Osteocyte (in vitro differentiated cells): ENCODE results near the gene RRAGA. TPM values are rescaled to one million over a fixed set of nuclear protein-coding genes. Genes with fewer than 3 reads are reported as not detected.

Experiments
- DNase-seq: peaks from one replicate; pipeline ENCODE4 v3.0.0; 2021; ENCODE audit warnings: mixed read lengths; ENCODE audit not compliant: unreplicated experiment; ENCODE audit errors: extremely low spot score
- H3K27ac Mint-ChIP-seq: one replicate; pipeline ENCODE4 v1.8.0; 2021; ENCODE audit warnings: mild to moderate bottlenecking, mixed read lengths; ENCODE audit not compliant: unreplicated experiment
- H3K27me3 Mint-ChIP-seq: one replicate; pipeline ENCODE4 v1.8.0; 2021; ENCODE audit warnings: mixed read lengths; ENCODE audit not compliant: unreplicated experiment
- H3K36me3 Mint-ChIP-seq: one replicate; pipeline ENCODE4 v1.8.0; 2021; ENCODE audit warnings: mixed read lengths; ENCODE audit not compliant: unreplicated experiment
- H3K4me1 Mint-ChIP-seq: one replicate; pipeline ENCODE4 v1.8.0; 2021; ENCODE audit warnings: mixed read lengths; ENCODE audit not compliant: unreplicated experiment
- H3K4me3 Mint-ChIP-seq: one replicate; pipeline ENCODE4 v1.8.0; 2021; ENCODE audit warnings: mild to moderate bottlenecking, moderate library complexity, mixed read lengths; ENCODE audit not compliant: unreplicated experiment
- H3K9me3 Mint-ChIP-seq: one replicate; pipeline ENCODE4 v1.8.0; 2021; ENCODE audit warnings: mixed read lengths; ENCODE audit not compliant: unreplicated experiment
- total RNA-seq: library from RNA; stranded (reverse); gene quantifications from 2 replicates; pipeline ENCODE4 v1.2.1, GENCODE V29; 2021
- TF ChIP-seq, protein P1 (sequence below): fragments of 200-600 bp; sonication (generic); IDR thresholded peaks from 2 replicates; pipeline ENCODE4 v1.5.0; 2021; ENCODE audit warnings: antibody characterized with exemption, mild to moderate bottlenecking, moderate library complexity

The RRAGA gene
- total RNA-seq, 1 donor from 2014 or later, result 110 TPM

DNA sequence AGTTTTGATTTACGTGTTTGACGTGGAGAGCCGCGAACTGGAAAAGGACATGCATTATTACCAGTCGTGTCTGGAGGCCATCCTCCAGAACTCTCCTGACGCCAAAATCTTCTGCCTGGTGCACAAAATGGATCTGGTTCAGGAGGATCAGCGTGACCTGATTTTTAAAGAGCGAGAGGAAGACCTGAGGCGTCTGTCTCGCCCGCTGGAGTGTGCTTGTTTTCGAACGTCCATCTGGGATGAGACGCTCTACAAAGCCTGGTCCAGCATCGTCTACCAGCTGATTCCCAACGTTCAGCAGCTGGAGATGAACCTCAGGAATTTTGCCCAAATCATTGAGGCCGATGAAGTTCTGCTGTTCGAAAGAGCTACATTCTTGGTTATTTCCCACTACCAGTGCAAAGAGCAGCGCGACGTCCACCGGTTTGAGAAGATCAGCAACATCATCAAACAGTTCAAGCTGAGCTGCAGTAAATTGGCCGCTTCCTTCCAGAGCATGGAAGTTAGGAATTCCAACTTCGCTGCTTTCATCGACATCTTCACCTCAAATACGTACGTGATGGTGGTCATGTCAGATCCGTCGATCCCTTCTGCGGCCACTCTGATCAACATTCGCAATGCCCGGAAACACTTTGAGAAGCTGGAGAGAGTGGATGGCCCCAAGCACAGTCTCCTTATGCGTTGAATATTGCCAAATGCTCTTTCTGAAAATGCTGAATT, 850 bp downstream of the RRAGA start:
- no peaks in the 10 kb centered on the region for H3K27me3 Mint-ChIP-seq
- peak overlapping the region; percentile 99 for H3K27ac Mint-ChIP-seq
- peak overlapping the region; percentile 96 for H3K4me3 Mint-ChIP-seq

DNA sequence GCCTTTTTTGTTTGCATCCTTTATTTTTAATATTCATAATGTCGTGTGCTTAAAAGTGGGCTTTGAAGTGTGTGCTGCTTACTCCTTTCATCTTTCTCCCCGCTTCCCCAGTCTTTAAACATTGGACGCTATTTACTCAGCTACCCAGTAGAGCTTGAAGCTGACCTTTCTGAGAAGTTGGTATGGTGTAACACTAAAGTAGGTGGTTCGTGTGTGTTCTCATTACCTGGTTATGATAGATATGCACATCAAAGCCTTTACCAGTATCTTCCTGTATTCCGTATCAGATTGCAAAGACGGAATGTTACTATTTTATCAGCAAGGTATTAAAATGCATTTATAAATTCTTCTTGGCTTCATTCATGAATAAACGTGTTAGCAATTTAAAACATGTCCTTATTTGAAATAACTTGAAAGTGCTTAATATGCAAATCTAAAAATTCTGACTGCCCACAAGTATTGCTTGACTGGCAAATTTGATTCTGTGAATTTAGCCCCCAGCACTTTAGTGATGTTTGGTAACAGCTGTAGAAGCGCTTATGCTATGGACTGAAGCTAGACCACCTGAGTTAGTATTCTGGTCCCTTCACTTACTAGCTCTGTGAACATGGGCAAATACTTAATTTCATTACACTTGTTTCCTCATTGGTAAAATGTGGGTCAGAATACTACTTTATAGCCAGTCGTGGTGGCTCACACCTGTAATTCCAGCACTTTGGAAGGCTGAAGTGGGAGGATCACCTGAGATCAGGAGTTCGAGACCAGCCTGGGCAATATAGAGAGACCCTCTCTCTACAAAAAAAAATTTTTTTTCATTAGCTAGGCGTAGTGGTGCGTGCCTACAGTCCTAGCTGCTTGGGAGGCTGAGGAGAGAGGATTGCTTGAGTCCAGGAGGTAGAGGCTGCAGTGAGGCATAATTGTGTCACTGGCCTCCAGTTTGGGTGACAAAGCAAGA, 1.7 kb downstream of the RRAGA start:
- Mint-ChIP-seq H3K4me1 (peaks cover 35% of the 10 kb centered on the region), H3K27ac (peak overlapping the region; percentile 99), H3K9me3 (no peaks in the 10 kb centered on the region)

More for the DNA sequence above, 850 bp downstream of the RRAGA start:
- Mint-ChIP-seq H3K4me1 (peaks cover 35% of the 10 kb centered on the region), H3K36me3 (peaks cover 6% of the 10 kb centered on the region), H3K9me3 (no peaks in the 10 kb centered on the region)
- DNase-seq, result no peak
- TF ChIP-seq, protein P1, sequence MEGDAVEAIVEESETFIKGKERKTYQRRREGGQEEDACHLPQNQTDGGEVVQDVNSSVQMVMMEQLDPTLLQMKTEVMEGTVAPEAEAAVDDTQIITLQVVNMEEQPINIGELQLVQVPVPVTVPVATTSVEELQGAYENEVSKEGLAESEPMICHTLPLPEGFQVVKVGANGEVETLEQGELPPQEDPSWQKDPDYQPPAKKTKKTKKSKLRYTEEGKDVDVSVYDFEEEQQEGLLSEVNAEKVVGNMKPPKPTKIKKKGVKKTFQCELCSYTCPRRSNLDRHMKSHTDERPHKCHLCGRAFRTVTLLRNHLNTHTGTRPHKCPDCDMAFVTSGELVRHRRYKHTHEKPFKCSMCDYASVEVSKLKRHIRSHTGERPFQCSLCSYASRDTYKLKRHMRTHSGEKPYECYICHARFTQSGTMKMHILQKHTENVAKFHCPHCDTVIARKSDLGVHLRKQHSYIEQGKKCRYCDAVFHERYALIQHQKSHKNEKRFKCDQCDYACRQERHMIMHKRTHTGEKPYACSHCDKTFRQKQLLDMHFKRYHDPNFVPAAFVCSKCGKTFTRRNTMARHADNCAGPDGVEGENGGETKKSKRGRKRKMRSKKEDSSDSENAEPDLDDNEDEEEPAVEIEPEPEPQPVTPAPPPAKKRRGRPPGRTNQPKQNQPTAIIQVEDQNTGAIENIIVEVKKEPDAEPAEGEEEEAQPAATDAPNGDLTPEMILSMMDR, result no peak

DNA sequence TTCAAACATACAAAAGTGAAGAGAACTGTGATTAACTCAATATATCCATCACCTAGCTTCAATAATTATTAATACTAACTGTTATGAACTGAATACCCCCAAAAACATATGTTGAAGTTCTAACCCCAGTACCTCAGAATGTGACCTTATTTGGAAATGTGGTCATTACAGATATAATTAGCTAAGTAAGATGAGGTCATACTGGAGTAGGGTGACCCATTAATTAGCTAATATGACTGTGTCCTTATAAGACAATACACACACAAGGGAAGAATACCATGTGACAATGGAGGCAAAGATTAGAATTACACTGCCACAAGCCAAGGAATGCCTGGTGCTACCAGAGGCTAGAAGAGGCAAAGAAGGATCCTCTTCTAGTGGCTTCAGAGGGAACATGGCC, 7.8 kb downstream of the RRAGA start:
- Mint-ChIP-seq H3K4me1 (peaks cover 4% of the 10 kb centered on the region), H3K36me3 (peaks cover 40% of the 10 kb centered on the region), H3K27me3 (no peaks in the 10 kb centered on the region), H3K9me3 (no peaks in the 10 kb centered on the region), H3K4me3 (no peak overlapping the region), H3K27ac (no peak overlapping the region)
- DNase-seq, result no peak
- TF ChIP-seq, protein P1, result no peak

More for the DNA sequence above, 1.7 kb downstream of the RRAGA start:
- Mint-ChIP-seq H3K27me3 (no peaks in the 10 kb centered on the region), H3K36me3 (peaks cover 9% of the 10 kb centered on the region), H3K4me3 (peak overlapping the region; percentile 96)
- TF ChIP-seq, protein P1, result no peak
- no peak for DNase-seq

DNA sequence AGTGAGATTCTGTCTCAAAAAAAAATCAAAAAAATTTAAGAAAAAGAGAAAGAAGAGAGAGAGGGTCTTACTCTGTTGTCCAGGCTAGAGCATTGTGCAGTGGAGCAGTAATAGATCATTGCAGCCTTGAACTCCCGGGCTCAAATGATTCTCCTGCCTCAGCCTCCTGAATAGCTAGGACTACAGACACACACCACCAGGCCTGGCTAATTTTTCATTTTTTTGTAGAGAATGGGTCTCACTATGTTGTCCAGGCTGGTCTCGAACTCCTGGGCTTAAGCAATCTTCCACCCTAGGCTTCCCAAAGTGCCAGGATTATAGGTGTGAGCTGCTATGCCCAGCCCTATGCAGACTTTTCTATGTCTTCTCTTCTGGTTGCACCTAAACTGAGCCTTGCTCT, 25.0 kb downstream of the RRAGA start:
- H3K4me3 Mint-ChIP-seq, result no peak overlapping the region
- no peaks in the 10 kb centered on the region for H3K9me3 Mint-ChIP-seq
- H3K27me3 Mint-ChIP-seq, result no peaks in the 10 kb centered on the region
- H3K4me1 Mint-ChIP-seq, result no peaks in the 10 kb centered on the region
- DNase-seq, result no peak
- H3K27ac Mint-ChIP-seq, result no peak overlapping the region
- H3K36me3 Mint-ChIP-seq, result peaks cover 51% of the 10 kb centered on the region
- TF ChIP-seq, protein P1, result no peak

DNA sequence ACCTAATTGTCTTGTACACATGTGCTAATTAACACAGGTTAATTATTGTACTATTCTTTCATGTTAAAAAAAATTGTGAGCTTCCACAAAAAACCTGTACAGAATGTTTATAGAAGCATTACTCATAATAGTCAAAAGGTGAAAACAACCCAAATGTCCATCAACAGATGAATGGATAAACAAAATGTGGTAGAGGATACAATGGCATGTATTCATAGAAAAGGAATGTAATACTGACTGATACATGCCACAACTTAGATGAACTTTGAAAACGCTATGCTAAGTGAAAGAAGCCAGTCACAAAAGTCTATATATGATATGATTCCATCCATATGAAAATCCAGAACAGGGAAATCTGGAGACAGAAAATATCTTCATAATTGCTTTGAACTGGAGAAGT, 25.6 kb downstream of the RRAGA start:
- TF ChIP-seq, protein P1, result no peak
- no peak overlapping the region for H3K27ac Mint-ChIP-seq
- no peaks in the 10 kb centered on the region for H3K4me1 Mint-ChIP-seq
- H3K4me3 Mint-ChIP-seq, result no peak overlapping the region
- no peaks in the 10 kb centered on the region for H3K27me3 Mint-ChIP-seq
- H3K9me3 Mint-ChIP-seq, result no peaks in the 10 kb centered on the region
- H3K36me3 Mint-ChIP-seq, result peaks cover 47% of the 10 kb centered on the region
- no peak for DNase-seq
